ENCODE results near the gene TBK1.

- TF ChIP-seq CTCF (conservative IDR thresholded peaks at IDR 0.05; ENCODE audit: low read length) (no peak), EZH2phosphoT487 (IDR thresholded peaks at IDR 0.05; ENCODE audit: borderline replicate concordance, low read depth, low read length) (no peak)
Observed at GRCh38 chr12:64411427-64411826, 40.5 kb upstream of the TBK1 start.

Measured in OCI-LY7 (cell line).